GM18858 (cell line): ENCODE measurements around the gene ZNF627.
"Not testable (repeated sequence)": the region's sequence is repeated elsewhere in the genome, so short reads cannot be mapped to it uniquely, and the experiment has no call there.

Experiments
- ATAC-seq: cut with Tn5 transposase; IDR thresholded peaks from one replicate; pipeline ENCODE4 v1.9.1; 2021; ENCODE audit not compliant: unreplicated experiment

ZNF627 gene

DNA sequence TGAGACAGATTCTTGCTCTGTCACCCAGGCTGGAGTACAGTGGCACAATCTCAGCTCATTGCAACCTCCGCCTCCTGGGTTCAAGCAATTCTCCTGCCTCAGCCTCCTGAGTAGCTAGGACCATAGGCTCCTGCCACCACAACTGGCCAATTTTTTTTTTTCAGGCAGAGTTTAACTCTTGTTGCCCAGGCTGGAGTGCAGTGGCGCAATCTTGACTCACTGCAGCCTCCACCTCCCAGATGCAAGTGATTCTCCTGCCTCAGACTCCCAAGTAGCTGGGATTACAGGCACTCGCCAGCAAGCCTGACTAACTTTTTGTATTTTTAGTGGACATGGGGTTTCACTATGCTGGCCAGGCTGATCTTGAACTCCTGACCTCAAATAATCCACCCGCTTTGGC, 23.5 kb upstream of the ZNF627 start:
- ATAC-seq: not testable (repeated sequence)

DNA sequence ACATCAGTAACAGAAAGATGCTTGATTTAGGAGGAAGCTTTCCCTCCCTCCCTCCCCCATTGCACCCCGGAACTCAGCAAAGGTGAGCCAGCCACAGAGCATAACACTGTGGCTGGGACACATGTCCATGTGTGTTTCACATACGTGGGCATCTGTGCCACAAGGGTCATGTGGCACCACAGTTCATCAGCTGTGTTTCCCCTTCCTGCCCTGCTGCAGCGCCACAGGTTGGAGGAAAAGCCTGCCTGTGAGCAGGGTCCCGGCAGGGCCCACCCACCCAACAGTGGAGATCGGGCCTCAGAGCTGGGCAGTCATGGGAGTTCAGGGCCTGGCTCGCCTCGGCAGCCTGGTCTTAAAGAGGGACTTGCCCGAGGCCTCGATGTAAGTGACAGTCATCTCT, 22.6 kb upstream of the ZNF627 start:
- ATAC-seq: no peak

DNA sequence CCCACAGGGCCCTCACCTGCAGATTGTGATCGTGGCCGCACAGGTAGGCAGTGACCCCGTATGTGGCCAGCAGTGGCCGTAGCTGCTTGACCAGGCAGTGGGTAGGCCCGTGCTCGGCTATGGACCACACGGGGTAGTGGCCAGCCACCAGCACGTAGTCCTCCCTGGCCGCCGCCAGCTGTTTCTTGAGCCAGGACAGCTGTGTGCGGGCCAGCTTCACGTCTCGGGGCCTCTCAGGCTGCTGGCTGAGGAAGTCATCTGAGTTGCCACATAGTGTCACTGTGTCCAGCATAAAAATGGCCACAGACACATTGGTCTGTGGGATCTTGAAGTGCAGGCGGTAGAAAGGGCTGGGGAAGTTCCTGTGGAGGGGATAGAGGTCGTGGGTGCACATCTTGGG, 21.1 kb upstream of the ZNF627 start:
- ATAC-seq: no peak

DNA sequence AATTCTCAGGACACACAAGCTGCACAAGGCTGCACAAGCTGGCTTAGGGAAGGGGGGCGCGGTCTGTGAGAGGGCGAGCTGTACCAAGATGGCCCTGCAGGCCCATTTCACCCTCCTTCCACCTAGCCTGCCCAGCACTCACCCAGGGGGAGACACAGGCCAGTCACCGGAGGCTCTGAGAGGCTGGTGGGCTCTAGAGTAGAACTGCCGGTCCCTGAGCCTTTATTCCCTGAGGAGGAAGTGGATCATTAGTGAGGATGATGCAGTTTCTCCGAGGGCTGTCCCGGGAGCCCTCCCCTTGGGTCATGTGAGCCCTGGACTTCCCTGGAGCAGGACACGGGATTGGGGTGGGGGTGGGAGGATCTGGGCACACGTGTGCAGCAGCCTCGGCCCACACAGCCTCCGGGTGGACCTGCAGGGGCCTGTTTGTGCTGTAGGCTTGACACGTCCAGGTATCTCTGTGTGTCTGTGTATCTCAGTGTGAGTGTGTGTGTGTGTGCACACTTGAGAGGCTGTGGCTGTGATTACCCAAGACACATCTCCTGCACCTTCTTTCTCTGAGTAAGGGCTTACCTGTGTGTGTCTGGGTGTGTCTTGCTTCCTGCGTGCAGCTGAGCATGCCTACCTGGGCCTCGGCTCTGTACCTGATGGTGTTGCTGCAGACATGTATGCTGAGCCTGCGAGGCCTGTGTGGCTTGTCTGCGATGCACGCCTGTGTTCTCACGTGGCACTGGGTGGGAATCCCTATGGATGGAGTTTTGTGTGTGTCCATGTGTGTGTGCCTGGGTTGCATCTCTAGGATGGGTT, 19.6 kb upstream of the ZNF627 start, which contains the start of gene ACP5:
Gene ACP5, minus strand, starts transcription at position 195 of the 807 bp plus-strand sequence. CDS start 328 bp downstream, outside the sequence.
- ATAC-seq: no peak

DNA sequence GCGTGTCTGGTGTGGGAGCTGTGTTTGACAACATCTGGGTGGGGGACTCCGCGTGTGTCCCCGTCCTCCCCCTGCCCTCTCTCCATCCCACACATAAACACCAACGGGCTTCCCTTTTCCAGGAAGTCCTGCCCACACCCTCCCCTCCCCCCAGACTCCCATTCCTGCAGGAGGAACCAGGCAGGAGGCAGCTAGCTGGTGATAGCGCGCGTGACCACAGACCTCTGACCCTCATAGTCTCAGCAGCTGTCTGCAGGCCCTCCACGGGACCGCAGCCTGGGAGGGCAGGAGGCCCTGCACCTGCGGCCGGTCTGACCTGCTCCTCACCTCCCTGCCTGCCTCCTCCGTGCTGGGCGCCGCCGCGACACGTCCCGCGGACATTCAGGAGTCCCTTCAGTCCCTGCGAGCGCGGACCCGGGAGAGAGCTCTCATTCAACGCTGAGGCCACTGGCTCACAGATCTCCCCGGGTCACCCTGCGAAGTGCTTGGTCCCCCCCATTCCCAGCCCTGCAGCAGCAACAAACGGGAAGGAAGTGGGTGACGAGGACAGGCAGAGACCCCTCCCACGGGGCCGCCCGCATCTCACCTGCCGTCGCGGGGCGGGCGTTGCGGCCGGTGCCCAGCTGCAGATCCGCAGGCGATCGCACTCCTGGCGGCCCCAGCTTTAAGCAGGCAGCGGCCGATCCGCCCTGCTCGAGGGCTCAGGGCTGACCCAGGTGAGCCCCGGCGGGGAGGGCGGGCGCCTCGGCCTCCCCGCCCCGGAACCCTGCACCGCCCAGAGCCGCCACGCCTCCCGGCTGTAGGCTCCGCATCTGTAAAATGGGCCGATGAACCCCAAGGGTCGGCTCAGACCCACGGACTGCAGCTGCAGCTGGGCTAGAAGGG, 18.8 kb upstream of the ZNF627 start:
- ATAC-seq: no peak

DNA sequence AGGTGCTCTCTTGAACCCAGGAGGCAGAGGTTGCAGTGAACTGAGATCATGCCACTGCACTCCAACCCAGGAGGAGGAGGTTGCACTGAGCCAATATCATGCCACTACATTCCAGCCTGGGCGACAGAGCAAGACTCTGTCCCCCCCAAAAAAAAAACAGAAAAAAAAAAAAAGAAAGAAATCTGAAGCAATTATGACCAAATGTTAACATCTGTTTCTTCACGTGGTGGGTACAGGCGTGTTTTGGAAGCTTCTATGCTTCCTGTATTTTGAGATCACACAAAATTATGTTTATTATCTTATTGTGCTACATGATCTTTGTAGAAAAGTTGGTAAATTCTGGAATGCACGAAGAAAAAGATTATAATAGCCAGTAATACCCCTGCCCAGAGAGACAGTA, 17.2 kb upstream of the ZNF627 start:
- no peak for ATAC-seq

DNA sequence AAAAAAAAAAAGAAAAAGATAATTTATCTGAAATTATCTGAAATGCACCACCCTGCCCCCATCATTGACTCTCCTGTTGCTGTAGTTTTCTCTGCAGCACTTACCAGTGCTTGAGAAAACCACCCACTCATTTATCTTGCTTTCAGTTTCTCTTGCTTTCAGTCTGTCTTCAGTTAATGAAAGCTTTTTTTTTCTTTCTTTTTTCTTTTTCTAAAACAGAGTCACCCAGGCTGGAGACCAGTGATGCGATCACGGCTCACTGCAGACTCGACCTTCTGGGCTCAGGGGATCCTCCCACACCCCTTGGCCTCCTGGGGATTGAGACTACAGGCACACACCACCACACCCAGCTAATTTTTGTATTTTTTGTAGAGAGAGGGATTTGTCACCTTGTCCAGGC, 15.5 kb upstream of the ZNF627 start:
- ATAC-seq: peak; percentile 83

DNA sequence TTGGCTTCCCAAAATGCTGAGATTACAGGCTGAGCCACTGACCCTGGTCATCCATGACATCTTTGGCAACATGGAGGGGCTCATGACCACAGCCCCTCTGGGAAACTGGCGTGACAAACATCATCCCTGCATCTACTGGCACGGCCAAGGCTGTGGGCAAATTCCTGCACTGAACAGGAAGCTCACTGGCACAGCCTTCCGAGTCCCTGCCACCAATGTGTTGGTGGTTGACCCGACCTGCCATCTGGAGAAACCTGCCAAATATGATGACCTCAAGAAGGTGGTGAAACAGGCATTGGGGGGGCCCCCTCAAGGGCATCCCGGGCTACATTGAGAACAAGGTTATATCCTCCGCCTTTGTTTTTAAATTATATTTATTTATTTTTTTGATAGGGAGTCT, 11.0 kb upstream of the ZNF627 start:
- no peak for ATAC-seq

DNA sequence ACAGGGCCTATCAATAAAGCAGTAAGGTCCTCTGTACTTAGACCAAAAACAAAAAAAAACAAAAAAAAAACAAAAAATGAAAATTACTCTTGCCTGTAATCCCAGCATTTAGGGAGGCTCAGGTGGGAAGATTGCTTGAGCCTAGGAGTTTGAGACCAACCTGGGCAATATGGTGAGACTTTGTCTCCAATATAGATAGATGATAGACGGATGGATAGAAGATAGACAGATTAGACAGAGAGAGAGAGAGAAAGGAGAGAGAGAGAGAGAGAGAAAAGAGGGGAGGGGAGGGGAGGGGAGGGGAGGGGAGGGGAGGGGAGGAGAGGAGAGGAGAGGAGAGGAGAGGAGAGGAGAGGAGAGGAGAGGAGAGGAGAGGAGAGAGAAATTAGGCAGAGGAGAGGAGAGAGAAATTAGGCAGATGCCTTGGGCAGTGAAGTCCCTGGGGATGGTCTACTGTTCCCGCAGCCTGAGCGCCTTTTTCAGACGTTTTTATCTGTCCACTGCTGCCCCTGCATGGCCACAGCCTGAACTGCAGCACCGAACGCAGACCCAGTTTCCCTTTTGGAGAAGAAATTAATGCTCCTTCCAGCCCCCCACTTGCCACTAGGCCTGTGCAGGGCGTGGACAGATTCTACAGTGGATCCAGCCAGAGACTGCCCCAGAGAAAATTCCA, 9.8 kb upstream of the ZNF627 start:
- no peak for ATAC-seq

DNA sequence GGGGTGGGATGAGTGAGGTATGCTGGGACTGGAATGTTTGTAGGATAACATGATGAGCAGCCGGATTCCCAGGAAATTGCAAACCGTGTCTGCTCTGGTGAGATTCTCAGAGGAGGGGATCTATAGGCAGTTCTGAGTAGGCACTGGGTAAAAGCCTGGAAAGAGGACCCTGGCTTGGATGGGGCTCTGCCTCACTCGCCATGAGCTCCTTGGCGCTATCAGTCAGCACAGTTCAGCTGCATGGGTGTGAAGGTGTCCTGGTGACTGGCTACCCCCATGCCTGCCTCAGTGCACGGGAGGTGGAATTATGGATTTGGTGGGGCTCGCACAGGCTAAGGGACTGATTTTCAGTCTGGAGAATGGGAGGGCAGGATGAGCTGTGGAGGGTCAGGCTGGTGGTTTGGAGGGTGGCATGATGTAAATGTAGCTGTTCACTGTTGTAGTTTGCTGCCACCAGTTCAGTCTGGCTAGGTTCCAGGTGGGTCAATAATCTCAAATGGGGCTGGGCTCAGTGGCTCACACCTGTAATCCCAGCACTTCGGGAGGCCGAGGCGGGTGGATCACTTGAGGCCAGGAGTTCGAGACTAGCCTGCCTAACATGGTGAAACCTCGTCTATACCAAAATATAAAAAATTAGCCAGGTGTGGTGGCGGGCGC, 9.2 kb upstream of the ZNF627 start:
- ATAC-seq: no peak

DNA sequence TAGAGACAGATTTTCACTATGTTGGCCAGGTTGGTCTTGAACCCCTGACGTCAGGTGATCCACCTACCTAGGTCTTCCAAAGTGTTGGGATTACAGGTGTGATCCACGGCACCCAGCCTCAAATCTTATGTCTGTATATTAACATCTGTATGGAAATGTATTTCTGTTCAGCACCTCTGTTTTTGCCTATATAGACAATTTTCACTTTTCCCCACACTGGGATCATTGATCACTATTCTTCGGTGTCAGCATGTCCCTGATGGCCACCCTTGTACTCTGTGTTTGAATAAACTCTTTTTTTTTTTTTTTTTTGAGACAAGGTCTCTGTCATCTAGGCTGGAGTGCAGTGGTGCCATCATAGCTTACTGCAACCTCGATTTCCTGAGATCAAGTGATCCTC, 3.2 kb upstream of the ZNF627 start:
- ATAC-seq: no peak

DNA sequence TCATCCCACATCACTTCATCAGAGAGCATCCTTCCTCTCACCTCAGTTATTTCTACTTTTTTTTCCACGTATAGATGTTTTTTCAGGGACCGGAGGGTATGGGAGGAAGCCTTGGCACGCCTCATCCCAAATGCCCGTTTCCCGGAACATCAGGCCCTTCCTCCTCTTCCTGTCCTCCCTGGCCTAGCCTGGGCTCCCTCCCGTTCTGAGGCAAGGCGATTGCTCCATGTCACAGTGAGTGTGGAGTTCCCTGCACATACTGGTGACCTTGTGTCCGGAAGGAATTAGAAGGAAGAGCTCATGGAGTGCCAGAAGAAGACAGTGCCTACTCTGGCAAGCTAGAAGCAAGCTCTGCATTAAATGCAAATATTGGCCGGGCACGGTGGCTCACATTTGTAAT, 1.1 kb upstream of the ZNF627 start:
- ATAC-seq: no peak

DNA sequence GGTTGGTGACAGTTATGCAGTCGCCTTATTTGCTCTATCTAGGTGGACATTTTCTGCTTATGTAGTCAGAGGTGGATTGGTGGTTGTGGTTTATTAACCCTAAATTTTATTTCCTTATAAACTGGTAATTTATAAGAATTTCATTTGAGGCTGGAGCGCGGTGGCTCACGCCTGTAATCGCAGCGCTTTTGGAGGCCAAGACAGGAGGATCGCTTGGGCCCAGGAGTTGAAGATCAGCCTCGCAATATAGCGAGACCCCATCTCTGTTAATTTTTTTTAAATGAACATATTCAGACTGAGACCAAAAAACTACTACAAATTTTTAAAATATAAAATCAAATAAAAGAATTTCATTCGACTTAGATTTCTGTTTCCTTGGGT, 810 bp downstream of the ZNF627 start:
- no peak for ATAC-seq

DNA sequence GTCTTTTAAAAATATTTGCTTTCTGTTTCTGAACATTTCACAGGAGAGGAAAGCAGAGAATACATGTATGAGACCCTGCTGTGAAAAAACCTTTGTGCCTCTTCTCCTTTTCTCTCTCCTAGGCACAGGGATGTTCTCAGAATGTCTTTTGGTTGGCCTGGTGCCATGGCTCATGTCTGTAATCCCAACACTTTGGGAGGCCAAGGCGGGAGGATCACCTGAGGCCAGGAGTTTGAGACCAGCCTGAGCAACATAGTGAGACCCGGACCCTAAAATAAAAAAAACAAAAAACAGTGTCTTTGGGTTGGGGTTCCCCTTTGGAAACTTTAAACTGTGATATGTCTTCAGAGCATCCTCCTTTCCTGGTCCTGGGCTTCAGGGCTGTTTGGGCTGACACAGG, 1.5 kb downstream of the ZNF627 start:
- ATAC-seq: no peak

DNA sequence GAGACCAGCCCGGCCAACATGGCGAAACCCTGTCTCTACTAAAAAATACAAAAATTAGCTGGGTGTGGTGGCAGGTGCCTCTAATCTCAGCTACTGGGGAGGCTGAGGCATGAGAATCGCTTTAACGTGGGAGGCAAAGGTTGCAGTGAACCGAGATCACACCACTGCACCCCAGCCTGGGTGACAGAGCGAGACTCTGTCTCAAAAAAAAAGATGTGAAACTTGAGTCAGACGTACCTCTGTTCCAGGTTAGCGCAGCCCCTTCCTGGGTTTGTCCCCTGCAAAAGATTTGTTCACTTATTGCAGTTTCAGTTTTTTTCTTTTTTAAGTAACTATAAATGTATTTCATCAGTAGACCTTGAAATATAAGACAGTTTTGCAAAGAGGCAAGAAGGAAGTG, 2.4 kb downstream of the ZNF627 start:
- ATAC-seq: not testable (repeated sequence)

DNA sequence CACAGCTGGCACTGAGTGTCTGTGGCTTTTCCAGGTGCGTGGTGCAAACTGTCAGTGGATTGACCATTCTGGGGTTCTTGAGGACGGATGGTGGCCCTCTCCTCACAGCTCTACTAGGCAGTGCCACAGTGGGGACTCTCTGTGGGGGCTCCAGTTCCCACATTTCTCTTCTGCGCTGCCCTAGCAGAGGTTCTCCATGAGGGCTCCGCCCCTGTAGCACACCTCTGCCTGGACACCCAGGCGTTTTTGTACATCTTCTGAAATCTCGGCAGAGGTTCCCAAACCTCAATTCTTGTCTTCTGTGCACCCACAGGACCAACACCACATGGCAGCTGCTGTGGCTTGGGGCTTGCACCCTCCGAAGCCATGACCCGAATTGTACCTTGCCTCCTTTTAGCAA, 9.2 kb downstream of the ZNF627 start:
- ATAC-seq: no peak

DNA sequence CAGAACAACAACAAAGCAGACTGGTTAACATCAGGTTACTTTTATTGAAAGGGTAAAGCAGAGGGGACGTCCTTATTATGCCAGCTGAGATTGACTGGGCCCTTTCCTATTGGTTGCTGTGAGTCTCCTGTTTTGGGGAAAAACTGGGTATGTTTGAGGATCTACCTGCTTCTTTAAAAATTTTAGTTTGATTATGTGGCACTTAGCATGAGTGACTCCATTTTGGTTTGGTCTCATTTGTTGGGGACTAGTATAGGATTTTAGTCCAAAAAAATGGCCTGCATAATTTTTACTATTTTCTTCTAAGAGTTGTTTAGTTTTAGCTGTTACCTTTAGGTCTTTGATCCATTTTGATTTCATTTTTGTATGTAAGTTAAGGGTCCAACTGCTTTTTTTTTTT, 14.4 kb downstream of the ZNF627 start:
- no peak for ATAC-seq

DNA sequence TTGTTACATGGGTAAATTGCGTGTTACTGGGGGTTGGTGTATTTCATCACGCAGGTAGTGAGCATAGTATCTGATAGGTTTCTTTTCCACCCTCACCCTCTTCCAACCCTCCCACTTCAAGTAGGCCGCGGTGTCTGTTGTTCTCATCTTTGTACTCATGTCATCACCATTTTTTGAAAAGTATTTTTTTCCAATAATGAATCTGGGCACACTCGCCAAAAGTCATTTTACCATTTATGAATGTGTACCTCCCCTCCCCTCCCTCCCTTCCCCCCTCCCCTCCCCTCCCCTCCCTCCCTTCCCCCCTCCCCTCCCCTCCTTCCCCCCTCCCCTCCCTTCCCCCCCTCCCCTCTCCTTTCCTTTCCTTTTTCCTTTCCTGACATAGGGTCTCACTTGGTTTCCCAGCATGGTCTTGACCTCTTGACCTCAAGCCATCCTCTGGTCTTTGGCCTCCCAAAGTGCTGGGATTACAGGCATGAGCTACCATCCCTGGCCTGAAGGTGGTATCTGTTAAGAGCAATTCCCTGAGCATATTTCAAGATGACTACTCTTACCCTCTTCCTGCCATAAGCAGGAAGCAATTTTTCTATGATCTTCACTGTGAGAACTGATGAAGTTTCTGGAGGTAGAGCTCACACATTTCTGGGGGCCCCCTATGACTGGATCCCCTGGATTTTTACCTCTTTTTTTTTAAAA, 15.7 kb downstream of the ZNF627 start:
- ATAC-seq: no peak

DNA sequence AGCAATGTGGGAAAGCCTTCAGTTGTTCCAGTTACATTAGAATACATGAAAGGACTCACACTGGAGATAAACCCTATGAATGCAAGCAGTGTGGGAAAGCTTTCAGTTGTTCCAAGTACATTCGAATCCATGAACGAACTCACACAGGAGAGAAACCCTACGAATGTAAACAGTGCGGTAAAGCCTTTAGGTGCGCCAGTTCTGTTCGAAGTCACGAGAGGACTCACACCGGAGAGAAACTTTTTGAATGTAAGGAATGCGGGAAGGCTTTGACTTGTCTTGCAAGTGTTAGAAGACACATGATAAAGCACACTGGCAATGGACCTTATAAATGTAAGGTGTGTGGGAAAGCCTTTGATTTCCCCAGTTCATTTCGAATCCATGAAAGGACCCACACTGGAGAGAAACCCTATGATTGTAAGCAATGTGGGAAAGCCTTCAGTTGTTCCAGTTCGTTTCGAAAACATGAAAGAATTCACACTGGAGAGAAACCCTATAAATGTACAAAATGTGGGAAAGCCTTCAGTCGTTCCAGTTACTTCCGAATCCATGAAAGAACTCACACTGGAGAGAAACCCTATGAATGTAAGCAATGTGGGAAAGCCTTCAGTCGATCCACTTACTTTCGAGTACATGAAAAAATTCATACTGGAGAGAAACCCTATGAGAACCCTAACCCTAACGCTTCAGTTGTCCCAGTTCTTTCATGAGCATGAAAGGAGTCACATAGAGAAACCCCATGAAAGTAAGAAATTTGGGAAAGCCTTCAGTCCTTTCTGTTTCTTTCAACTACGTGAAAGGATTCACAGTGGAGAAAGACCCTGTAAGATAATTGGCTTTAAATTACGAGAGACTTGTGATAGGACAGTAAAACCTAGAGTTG, 20.1 kb downstream of the ZNF627 start:
- ATAC-seq: no peak

DNA sequence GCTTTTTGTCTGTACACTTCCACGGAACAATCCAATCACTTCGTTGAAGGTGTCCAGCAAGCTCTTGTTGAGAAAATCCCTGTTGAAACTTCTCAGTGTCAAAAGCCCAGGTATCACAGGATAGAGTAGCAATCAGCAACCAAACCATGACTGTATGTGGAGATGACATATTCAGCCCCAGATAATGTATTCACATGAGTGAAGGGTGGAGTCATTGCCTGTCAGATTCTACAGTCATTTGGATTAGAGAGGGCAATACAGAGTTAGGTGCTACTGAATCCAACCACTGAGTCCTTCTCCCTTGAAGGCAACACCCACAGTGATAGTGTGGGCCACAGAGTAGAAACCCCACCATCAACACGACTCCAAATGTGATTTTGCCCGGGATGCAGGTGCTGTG, 23.3 kb downstream of the ZNF627 start:
- no peak for ATAC-seq
